ENCODE data around the gene URB2. TPM values are rescaled to one million over a fixed set of nuclear protein-coding genes. Genes with fewer than 3 reads are reported as not detected.

The URB2 gene
- total RNA-seq, 2 experiments from 2014 or later = 17.4 to 17.7 TPM

DNA sequence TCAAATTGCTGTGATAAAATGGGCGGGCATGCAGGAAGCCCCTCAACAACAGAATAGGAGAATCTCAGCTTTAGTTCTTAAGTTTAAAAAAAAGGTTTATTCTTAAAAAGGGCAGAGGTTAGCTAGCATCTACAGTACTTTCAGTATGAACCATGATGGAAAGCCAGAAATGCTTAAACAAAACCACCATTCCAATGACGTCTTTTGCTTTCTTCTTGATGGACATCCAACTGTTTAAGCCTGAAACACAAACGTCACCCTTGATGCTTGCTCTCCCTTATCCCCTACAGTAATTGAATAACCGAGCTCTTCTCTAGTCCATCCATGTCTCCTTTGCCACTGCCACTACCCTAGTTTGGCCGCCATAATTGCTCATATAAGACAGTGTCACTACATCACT lies 25.8 kb upstream of the URB2 start:
- ChIA-PET POLR2A (no interaction called here), CTCF (interaction anchor here (0.9 kb wide), 1 partner anchor 42 kb away, joined by 4 read pairs; the partner anchor contains the start of gene ABCB10)
- peaks cover 27% of the 10 kb centered on the region for H3K4me1 Mint-ChIP-seq (ENCODE audit: low read depth)
- H3K4me3 Mint-ChIP-seq = no peak overlapping the region
- ATAC-seq (no peak), DNase-seq (no peak)
- intact Hi-C loops (cut with micrococcal nuclease) = no loop called here
- no peak overlapping the region for H3K27ac Mint-ChIP-seq
- no peaks in the 10 kb centered on the region for H3K9me3 Mint-ChIP-seq
- TF ChIP-seq, protein P1, sequence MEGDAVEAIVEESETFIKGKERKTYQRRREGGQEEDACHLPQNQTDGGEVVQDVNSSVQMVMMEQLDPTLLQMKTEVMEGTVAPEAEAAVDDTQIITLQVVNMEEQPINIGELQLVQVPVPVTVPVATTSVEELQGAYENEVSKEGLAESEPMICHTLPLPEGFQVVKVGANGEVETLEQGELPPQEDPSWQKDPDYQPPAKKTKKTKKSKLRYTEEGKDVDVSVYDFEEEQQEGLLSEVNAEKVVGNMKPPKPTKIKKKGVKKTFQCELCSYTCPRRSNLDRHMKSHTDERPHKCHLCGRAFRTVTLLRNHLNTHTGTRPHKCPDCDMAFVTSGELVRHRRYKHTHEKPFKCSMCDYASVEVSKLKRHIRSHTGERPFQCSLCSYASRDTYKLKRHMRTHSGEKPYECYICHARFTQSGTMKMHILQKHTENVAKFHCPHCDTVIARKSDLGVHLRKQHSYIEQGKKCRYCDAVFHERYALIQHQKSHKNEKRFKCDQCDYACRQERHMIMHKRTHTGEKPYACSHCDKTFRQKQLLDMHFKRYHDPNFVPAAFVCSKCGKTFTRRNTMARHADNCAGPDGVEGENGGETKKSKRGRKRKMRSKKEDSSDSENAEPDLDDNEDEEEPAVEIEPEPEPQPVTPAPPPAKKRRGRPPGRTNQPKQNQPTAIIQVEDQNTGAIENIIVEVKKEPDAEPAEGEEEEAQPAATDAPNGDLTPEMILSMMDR (IDR thresholded peaks at IDR 0.05) = no peak
- no peaks in the 10 kb centered on the region for H3K27me3 Mint-ChIP-seq
- H3K36me3 Mint-ChIP-seq (ENCODE audit: low read depth) = peaks cover 35% of the 10 kb centered on the region

DNA sequence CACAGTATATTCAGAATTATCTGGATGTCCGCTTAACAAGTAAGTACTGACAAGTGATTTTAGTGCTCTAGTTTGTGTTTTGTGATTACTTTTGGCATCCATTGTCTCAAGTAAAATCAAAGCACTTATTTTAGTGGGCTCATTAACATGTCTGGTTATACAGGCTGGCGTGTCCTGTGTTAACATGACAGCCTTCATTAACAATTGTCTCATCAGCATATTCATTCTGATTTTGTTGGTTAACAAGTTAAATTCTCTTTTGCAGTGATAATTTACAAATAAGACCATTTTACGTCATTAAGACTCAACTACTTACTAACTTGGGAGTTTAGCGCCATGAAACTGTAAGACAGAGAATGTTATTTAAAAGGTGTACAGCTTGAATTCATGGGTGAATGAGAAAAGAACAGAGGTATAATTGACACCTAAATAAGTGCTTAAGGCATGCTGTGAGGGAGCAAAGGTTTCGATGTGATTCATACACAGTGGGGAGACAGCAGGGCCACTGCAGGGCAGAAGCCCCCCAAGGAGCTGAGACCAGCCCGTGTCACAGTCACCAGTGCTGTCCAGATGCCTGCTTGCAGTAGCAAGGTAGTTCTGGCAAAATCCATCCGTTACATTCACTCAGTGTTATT lies 22.6 kb upstream of the URB2 start:
- Mint-ChIP-seq H3K36me3 (ENCODE audit: low read depth) (peaks cover 39% of the 10 kb centered on the region), H3K9me3 (no peaks in the 10 kb centered on the region), H3K4me1 (ENCODE audit: low read depth) (peaks cover 12% of the 10 kb centered on the region), H3K4me3 (no peak overlapping the region), H3K27me3 (no peaks in the 10 kb centered on the region), H3K27ac (no peak overlapping the region)
- intact Hi-C loops (cut with micrococcal nuclease) = no loop called here
- TF ChIP-seq, protein P1 (IDR thresholded peaks at IDR 0.05) = no peak
- DNase-seq = no peak
- no peak for ATAC-seq
- POLR2A ChIA-PET = no interaction called here
- CTCF ChIA-PET = no interaction called here

DNA sequence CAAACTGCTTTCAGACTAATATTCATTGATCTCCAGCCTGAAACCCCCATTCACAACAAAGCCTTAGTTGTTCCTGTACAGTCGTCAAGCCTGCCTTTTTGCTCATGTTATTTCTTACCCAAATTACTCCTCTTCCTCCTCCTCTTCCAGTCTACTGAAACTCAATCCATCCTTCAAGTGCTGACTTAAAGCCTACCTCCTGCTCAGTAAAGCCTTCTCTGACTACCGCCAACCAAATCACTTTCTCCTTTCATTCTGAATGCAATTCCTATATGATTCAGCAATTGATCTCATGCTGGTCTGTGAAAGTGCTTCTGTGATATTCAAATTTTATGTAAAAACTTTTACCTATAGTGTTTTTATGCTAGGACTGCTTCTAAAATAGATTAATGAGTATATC lies 18.7 kb upstream of the URB2 start:
- intact Hi-C loops (cut with micrococcal nuclease) = no loop called here
- DNase-seq (no peak), ATAC-seq (no peak)
- Mint-ChIP-seq H3K4me3 (no peak overlapping the region), H3K4me1 (ENCODE audit: low read depth) (no peaks in the 10 kb centered on the region), H3K36me3 (ENCODE audit: low read depth) (peaks cover 46% of the 10 kb centered on the region), H3K27me3 (no peaks in the 10 kb centered on the region), H3K27ac (no peak overlapping the region), H3K9me3 (no peaks in the 10 kb centered on the region)
- TF ChIP-seq, protein P1 (IDR thresholded peaks at IDR 0.05) = no peak
- ChIA-PET POLR2A (interaction anchor here (1.2 kb wide), 1 partner anchor 19 kb away, joined by 3 read pairs; no protein-coding TSS in a partner anchor), CTCF (no interaction called here)

DNA sequence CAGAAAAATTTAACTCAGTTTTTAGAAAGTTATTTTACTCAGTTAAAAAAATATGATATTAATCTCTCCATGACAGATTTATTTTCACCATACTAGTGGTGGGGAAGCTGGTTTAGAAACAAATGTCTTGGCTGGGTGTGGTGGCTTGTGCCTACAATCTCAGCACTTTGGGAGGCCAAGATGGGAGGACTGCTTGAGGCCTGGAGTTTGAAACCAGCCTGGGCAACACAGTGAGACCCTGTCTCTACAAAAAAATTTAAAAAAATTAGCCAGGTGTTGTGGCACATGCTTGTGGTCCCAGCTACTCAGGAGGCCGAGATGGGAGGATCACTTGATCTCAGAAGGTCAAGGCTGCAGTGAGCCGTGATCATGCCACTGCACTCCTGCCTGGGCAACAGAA lies 17.5 kb upstream of the URB2 start:
- DNase-seq = no peak
- POLR2A ChIA-PET = no interaction called here
- H3K36me3 Mint-ChIP-seq (ENCODE audit: low read depth) = peaks cover 51% of the 10 kb centered on the region
- H3K4me1 Mint-ChIP-seq (ENCODE audit: low read depth) = no peaks in the 10 kb centered on the region
- no peaks in the 10 kb centered on the region for H3K9me3 Mint-ChIP-seq
- CTCF ChIA-PET = no interaction called here
- TF ChIP-seq, protein P1 (IDR thresholded peaks at IDR 0.05) = no peak
- intact Hi-C loops (cut with micrococcal nuclease) = no loop called here
- no peaks in the 10 kb centered on the region for H3K27me3 Mint-ChIP-seq
- no peak for ATAC-seq
- no peak overlapping the region for H3K4me3 Mint-ChIP-seq
- no peak overlapping the region for H3K27ac Mint-ChIP-seq

DNA sequence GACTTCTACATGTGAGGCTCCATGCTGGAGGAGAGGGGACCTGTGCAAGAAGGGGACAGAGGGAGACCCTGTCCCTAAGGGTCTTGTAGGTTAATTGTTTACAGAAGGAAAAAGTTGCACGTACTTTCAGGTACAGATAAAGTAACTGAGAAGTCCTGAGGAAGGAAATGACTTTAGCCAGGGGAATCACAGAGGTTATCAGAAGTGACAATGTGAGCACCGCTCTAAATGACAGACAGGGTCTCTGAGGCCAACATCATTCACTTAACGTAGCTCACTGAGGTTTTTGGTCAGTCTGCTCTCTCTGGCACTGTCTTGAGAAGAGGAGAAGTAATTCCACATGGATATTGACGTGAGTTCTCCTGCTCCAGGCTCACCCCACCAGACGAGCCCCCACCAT lies 12.1 kb upstream of the URB2 start:
- intact Hi-C loops (cut with micrococcal nuclease) = no loop called here
- ATAC-seq (no peak), DNase-seq (no peak)
- no peak overlapping the region for H3K27ac Mint-ChIP-seq
- POLR2A ChIA-PET = interaction anchor here (0.6 kb wide), 1 partner anchor 16 kb away, joined by 3 read pairs; no protein-coding TSS in a partner anchor
- H3K27me3 Mint-ChIP-seq = no peaks in the 10 kb centered on the region
- H3K4me3 Mint-ChIP-seq = no peak overlapping the region
- TF ChIP-seq, protein P1 (IDR thresholded peaks at IDR 0.05) = no peak
- peaks cover 40% of the 10 kb centered on the region for H3K36me3 Mint-ChIP-seq (ENCODE audit: low read depth)
- H3K4me1 Mint-ChIP-seq (ENCODE audit: low read depth) = peaks cover 10% of the 10 kb centered on the region
- no peaks in the 10 kb centered on the region for H3K9me3 Mint-ChIP-seq
- CTCF ChIA-PET = no interaction called here

All from activated CD8-positive, alpha-beta T cell treated with anti-CD3 and anti-CD28 coated beads for 36 hours (primary cell).